Activated CD8-positive, alpha-beta T cell treated with anti-CD3 and anti-CD28 coated beads for 36 hours (primary cell): ENCODE results near the gene FCRLB. TPM values are rescaled to one million over a fixed set of nuclear protein-coding genes. Genes with fewer than 3 reads are reported as not detected.

Source experiments
- ATAC-seq: fragments of 200-7000 bp; cut with Tn5 transposase; one replicate; pipeline ENCODE4 v1.10.0; 2021; ENCODE audit warnings: mild to moderate bottlenecking, moderate library complexity
- CTCF ChIA-PET: fragments of 350-600 bp; sonication (Branson Sonifier 250); formaldehyde crosslinking; loops from one replicate; lab custom pipeline; 2021; ENCODE audit warnings: antibody characterized with exemption; lab: Charles Lee
- POLR2A ChIA-PET: fragments of 350-600 bp; sonication (Branson Sonifier 250); formaldehyde crosslinking; loops from one replicate; lab custom pipeline; 2021; ENCODE audit warnings: antibody characterized with exemption; lab: Charles Lee
- DNase-seq: peaks from one replicate; pipeline ENCODE4 v3.0.0-alpha.2; 2020
- H3K27ac Mint-ChIP-seq: one replicate; pipeline ENCODE4 v1.8.0; 2021; ENCODE audit warnings: mild to moderate bottlenecking, mixed read lengths
- H3K27me3 Mint-ChIP-seq: one replicate; pipeline ENCODE4 v1.8.0; 2021; ENCODE audit warnings: mixed read lengths
- H3K36me3 Mint-ChIP-seq: one replicate; pipeline ENCODE4 v1.8.0; 2021; ENCODE audit warnings: low read depth, mixed read lengths
- H3K4me1 Mint-ChIP-seq: one replicate; pipeline ENCODE4 v1.8.0; 2021; ENCODE audit warnings: low read depth, mixed read lengths
- H3K4me3 Mint-ChIP-seq: one replicate; pipeline ENCODE4 v1.8.0; 2021; ENCODE audit warnings: mild to moderate bottlenecking, moderate library complexity, mixed read lengths
- H3K9me3 Mint-ChIP-seq: one replicate; pipeline ENCODE4 v1.8.0; 2021; ENCODE audit warnings: mixed read lengths
- intact Hi-C: fragments of 100-400 bp; cut with micrococcal nuclease; formaldehyde crosslinking; loops from one replicate; pipeline ENCODE4 v1.10.0; 2022
- total RNA-seq, 2 experiments: library from RNA; stranded (reverse); gene quantifications; one replicate each; pipeline ENCODE4 v1.2.3, GENCODE V29; 2021
- TF ChIP-seq, protein P1 (sequence below): fragments of 200-600 bp; IDR thresholded peaks from one replicate; pipeline ENCODE4 v1.8.0; 2022; ENCODE audit warnings: antibody characterized with exemption, mild to moderate bottlenecking

Gene FCRLB
- total RNA-seq, 2 experiments from 2014 or later, result 0.49 to 0.68 TPM

DNA sequence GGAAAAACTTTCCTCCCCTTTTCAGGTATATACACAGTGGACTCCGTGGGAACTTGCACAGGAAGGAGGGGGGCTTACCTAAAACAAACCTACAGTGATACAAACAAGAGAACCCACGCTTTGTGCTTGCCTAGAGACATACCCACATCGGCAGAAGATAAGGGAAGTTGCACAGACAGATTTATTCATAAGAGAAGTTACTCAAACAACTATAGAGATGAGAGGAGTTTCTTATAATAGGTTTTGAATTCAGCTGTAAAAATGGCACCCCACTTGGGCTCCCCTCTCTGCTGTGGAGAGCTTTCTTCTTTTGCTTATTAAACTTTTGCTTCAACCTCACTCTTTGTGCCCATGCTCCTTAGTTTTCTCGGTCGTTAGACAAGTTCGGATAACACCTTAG is 26.5 kb downstream of the FCRLB start:
- no peak overlapping the region for H3K27ac Mint-ChIP-seq
- intact Hi-C loops, result loop anchor here (10.0 kb wide), 1 partner anchor 213 kb away; no protein-coding TSS in a partner anchor
- H3K36me3 Mint-ChIP-seq, result peaks cover 9% of the 10 kb centered on the region
- DNase-seq (no peak), ATAC-seq (no peak)
- peaks cover 3% of the 10 kb centered on the region for H3K27me3 Mint-ChIP-seq
- no peaks in the 10 kb centered on the region for H3K9me3 Mint-ChIP-seq
- CTCF ChIA-PET, result interaction anchor here (1.0 to 4.1 kb wide), 3 partner anchors 8 to 157 kb away, joined by 3 to 25 read pairs (median 3); no protein-coding TSS in a partner anchor
- H3K4me1 Mint-ChIP-seq, result peaks cover 48% of the 10 kb centered on the region
- no peak overlapping the region for H3K4me3 Mint-ChIP-seq
- TF ChIP-seq, protein P1, sequence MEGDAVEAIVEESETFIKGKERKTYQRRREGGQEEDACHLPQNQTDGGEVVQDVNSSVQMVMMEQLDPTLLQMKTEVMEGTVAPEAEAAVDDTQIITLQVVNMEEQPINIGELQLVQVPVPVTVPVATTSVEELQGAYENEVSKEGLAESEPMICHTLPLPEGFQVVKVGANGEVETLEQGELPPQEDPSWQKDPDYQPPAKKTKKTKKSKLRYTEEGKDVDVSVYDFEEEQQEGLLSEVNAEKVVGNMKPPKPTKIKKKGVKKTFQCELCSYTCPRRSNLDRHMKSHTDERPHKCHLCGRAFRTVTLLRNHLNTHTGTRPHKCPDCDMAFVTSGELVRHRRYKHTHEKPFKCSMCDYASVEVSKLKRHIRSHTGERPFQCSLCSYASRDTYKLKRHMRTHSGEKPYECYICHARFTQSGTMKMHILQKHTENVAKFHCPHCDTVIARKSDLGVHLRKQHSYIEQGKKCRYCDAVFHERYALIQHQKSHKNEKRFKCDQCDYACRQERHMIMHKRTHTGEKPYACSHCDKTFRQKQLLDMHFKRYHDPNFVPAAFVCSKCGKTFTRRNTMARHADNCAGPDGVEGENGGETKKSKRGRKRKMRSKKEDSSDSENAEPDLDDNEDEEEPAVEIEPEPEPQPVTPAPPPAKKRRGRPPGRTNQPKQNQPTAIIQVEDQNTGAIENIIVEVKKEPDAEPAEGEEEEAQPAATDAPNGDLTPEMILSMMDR, result no peak
- POLR2A ChIA-PET, result interaction anchor here (3.1 kb wide), 1 partner anchor 11 kb away, joined by 11 read pairs; no protein-coding TSS in a partner anchor

DNA sequence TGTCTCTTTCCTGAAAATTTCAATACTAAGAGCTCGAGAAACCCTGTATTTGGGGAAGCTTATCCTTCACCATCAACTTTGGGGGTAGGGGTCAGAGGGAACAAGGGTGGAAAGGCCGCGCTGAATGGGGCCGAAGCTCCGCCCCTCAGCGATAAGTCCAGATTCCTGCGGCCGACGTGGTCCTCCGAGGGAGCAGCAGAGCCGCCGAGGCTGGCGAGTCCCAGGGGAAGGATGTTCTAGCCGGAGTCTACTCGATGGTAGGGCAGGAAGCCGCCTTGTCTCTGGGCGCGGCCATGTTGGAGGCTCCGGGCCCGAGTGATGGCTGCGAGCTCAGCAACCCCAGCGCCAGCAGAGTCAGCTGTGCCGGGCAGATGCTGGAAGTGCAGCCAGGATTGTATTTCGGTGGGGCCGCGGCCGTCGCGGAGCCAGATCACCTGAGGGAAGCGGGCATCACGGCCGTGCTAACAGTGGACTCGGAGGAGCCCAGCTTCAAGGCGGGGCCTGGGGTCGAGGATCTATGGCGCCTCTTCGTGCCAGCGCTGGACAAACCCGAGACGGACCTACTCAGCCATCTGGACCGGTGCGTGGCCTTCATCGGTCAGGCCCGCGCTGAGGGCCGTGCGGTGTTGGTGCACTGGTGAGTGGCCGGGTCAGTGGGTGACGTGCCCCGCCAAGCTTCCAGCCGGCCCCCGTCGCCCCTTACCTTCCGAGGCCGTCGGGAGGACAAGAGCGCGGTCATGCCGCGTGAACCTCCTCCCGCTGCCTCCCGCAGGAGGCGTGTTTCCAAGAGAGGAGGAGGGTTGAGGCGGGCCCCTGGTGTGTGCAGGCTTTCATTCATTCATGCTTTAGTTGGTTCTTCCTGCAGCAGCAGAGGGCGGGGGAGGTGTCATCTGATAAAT is 28.4 kb downstream of the FCRLB start, which contains the start of gene DUSP12:
TSS of gene DUSP12 (plus strand) at position 278 of the 899 bp plus-strand sequence. CDS start at position 294, 16 bp downstream.
- DNase-seq (peak; percentile 93), ATAC-seq (peak; percentile 96)
- intact Hi-C loops, result loop anchor here (10.0 kb wide), 1 partner anchor 215 kb away; no protein-coding TSS in a partner anchor
- H3K27ac Mint-ChIP-seq, result peak within 1 kb of the TSS; percentile 99
- TF ChIP-seq, protein P1, result peak; percentile 12
- peaks cover 26% of the 10 kb centered on the region for H3K36me3 Mint-ChIP-seq
- H3K4me3 Mint-ChIP-seq, result peak within 1 kb of the TSS; percentile 100
- CTCF ChIA-PET, result interaction anchor here (0.9 to 4.1 kb wide), 12 partner anchors 9 to 288 kb away, joined by 3 to 25 read pairs (median 5); no protein-coding TSS in a partner anchor
- peaks cover 5% of the 10 kb centered on the region for H3K9me3 Mint-ChIP-seq
- peaks cover 3% of the 10 kb centered on the region for H3K27me3 Mint-ChIP-seq
- peaks cover 42% of the 10 kb centered on the region for H3K4me1 Mint-ChIP-seq
- POLR2A ChIA-PET, result interaction anchor here (0.7 to 3.1 kb wide), 7 partner anchors 9 to 217 kb away, joined by 3 to 11 read pairs (median 4); no protein-coding TSS in a partner anchor

DNA sequence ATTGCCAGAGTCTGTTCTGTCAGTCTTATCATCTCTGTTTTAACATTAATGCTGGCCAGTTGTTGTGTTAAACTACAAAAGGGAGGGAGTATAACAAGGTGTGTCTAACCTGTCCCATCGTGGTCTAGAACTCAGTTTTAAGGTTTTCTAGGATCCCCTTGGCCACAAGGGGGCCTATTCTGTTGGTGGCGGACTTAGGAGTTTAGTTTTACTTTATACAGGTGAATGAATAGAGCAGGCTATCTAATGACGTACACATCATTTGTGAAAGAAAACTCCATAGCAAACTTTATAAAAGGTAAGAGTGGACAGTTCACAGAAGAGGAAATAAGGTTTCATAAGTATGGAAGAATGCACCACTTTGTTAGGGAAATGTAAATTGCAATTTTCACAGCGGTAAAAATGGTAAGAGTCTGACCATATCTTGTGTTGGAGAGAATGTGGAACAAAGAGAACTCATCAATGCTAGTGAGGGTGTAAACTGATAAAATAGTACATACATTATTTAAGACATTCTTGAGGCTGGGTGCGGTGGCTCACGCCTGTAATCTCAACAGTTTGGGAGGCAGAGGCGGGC is 42.3 kb downstream of the FCRLB start:
- Mint-ChIP-seq H3K36me3 (peaks cover 11% of the 10 kb centered on the region), H3K4me1 (peaks cover 32% of the 10 kb centered on the region), H3K27ac (peak overlapping the region; percentile 21), H3K9me3 (no peaks in the 10 kb centered on the region), H3K4me3 (peak overlapping the region; percentile 48), H3K27me3 (no peaks in the 10 kb centered on the region)
- CTCF ChIA-PET, result interaction anchor here (0.6 to 2.4 kb wide), 10 partner anchors 8 to 289 kb away, joined by 3 to 25 read pairs (median 3); partner anchors contain the start of gene DUSP12
- TF ChIP-seq, protein P1, result peak; percentile 76
- ATAC-seq (peak; percentile 57), DNase-seq (peak; percentile 69)
- POLR2A ChIA-PET, result interaction anchor here (2.4 kb wide), 1 partner anchor 15 kb away, joined by 8 read pairs; the partner anchor contains the start of gene DUSP12
- intact Hi-C loops, result no loop called here

DNA sequence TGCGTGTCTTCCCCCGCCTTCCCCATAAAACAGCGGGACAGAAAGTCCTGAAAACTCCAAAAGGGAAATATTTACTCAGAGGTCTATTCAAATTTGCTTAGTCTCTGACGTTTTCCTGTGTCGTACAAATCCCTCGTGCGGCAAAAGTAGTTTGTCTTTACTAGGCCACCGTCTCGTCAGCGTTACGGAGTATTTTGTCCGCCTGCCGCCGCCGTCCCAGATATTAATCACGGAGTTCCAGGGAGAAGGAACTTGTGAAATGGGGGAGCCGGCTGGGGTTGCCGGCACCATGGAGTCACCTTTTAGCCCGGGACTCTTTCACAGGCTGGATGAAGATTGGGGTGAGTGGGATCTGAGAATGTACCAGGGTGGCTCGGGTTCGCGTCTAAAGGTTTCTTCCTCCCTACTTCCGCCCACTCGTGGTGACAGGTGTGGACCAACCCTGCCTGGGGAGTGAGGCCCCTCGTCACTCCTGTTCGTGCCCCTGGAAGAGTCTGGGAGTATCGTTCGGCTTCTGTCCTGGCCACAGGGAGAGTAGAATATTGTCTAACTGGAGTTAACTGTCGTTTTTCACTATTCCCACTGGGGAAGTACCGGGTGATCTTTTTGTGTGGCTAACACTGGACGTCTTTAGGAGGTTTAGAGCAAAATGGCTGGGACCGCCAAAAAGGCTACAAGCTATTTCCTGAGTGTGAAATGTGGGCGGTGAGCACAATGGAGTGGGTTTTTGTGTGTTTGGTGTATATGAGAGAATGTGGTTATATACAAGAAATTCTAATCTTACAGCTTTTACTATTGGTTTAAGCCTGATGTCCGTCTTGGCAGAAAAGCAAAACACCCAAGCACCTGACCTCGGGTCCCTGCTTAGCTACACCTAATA is 45.0 kb downstream of the FCRLB start, which contains the start of gene ATF6:
TSS of gene ATF6 (plus strand) at position 219 of the 880 bp plus-strand sequence. CDS start at position 260, 41 bp downstream.
- Mint-ChIP-seq H3K4me3 (peak within 1 kb of the TSS; percentile 97), H3K27ac (peak within 1 kb of the TSS; percentile 98), H3K9me3 (no peaks in the 10 kb centered on the region), H3K27me3 (no peaks in the 10 kb centered on the region), H3K4me1 (peaks cover 44% of the 10 kb centered on the region), H3K36me3 (peaks cover 7% of the 10 kb centered on the region)
- TF ChIP-seq, protein P1, result no peak
- CTCF ChIA-PET, result interaction anchor here (0.7 to 1.7 kb wide), 5 partner anchors 8 to 271 kb away, joined by 3 to 10 read pairs (median 4); partner anchors contain the start of gene DUSP12
- peak; percentile 80 for ATAC-seq
- POLR2A ChIA-PET, result interaction anchor here (1.0 to 1.2 kb wide), 4 partner anchors 10 to 40 kb away, joined by 3 to 6 read pairs (median 4); partner anchors contain the start of gene DUSP12
- DNase-seq, result peak; percentile 88
- intact Hi-C loops, result no loop called here
